ENCODE measurements around the gene SYCN. TPM values are rescaled to one million over a fixed set of nuclear protein-coding genes. Genes with fewer than 3 reads are reported as not detected.
"Not testable (repeated sequence)": the region's sequence is repeated elsewhere in the genome, so short reads cannot be mapped to it uniquely, and the experiment has no call there.

SYCN gene
- polyA plus RNA-seq, 3 donors = not detected

GRCh38 chr19:39230096-39230764, 26.2 kb upstream of the SYCN start:
- no peak for DNase-seq

GRCh38 chr19:39224910-39225309, 20.8 kb upstream of the SYCN start:
- DNase-seq = no peak

- DNase-seq = peak; percentile 52
Measured at GRCh38 chr19:39223703-39224279, 19.7 kb upstream of the SYCN start.

- not testable (repeated sequence) for DNase-seq
Measured at GRCh38 chr19:39219108-39219507, 15.0 kb upstream of the SYCN start.

GRCh38 chr19:39218230-39219007, 14.4 kb upstream of the SYCN start:
- no peak for DNase-seq

GRCh38 chr19:39217094-39217493, 13.0 kb upstream of the SYCN start:
- no peak for DNase-seq

- not testable (repeated sequence) for DNase-seq
Measured at GRCh38 chr19:39215323-39215722, 11.3 kb upstream of the SYCN start.

- DNase-seq = no peak
Measured at GRCh38 chr19:39212375-39212742, 8.3 kb upstream of the SYCN start.

- no peak for DNase-seq
Measured at GRCh38 chr19:39211731-39212374, 7.8 kb upstream of the SYCN start.

GRCh38 chr19:39209196-39209595, 5.1 kb upstream of the SYCN start:
- no peak for DNase-seq

GRCh38 chr19:39208175-39208795, 4.2 kb upstream of the SYCN start:
- no peak for DNase-seq

- no peak for DNase-seq
Measured at GRCh38 chr19:39207293-39207836, 3.3 kb upstream of the SYCN start.

GRCh38 chr19:39206122-39206521, 2.1 kb upstream of the SYCN start:
- DNase-seq = no peak

- DNase-seq = no peak
Measured at GRCh38 chr19:39205449-39205764, 1.3 kb upstream of the SYCN start.

- no peak for DNase-seq
Measured at GRCh38 chr19:39202998-39203355, 1.1 kb downstream of the SYCN start.

- DNase-seq = no peak
Measured at GRCh38 chr19:39200803-39201115, 3.3 kb downstream of the SYCN start.

GRCh38 chr19:39200066-39200802, 3.8 kb downstream of the SYCN start:
- no peak for DNase-seq

GRCh38 chr19:39199025-39199424, 5.0 kb downstream of the SYCN start:
- DNase-seq = peak; percentile 85

GRCh38 chr19:39197808-39198207, 6.3 kb downstream of the SYCN start:
- no peak for DNase-seq

- DNase-seq = no peak
Measured at GRCh38 chr19:39196860-39197562, 7.1 kb downstream of the SYCN start, which contains the start of gene NCCRP1. Gene NCCRP1 (plus strand): TSS chr19:39196964. CDS start chr19:39196983, 19 bp downstream.

GRCh38 chr19:39196320-39196719, 7.7 kb downstream of the SYCN start:
- DNase-seq = no peak

Measured in renal pelvis (tissue), 4 donors.